ENCODE results near the gene NGLY1.

Gene NGLY1

DNA sequence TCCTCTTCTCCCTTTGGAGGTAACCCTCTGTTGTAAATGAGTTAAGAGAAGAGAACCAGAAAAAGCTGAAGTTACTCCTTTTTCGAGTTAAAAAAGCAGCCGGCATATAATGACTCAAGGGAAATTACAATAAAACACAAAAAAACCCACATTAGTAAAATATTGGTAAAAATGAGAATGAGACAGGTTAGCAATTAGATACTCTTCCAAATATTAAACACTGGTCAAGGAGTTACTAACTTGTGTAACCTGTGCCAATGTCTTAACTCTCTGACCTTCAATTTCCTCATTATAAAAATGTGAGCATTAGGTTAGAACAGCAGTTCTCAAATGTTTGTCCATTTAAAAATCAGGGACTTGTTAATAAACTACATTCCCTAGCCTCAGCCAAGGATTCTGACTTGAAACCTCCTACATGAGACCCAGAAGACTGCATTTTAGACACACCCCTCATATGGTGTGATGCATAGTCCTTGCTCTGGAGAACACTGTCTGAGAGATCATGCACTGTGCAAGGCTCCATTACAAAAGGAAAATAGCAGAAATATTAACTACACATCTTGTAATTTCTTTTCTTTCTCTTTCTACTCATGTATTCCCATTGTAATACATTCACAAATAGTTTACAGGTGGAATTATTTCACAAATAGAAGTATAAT, 75.8 kb downstream of the NGLY1 start:
- no peak for DNase-seq

DNA sequence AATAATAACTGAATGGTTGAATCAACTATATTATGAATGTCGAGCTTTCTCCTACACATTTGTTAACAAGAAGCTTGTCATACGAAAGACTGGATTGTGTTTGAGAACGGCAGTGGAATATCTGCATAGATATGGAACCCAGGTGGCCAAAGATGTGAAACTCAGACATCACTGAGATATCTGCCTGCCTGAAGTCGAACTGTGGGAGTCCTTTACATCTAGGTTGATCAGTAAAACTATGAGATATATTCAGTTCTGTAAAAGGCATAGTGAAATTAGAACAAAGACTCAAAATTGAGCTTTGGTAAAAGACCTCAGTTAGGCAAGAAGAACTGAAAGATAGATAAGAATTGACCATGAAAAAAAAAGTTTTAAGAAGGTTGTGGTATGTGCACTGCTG, 77.0 kb downstream of the NGLY1 start:
- no peak for DNase-seq

DNA sequence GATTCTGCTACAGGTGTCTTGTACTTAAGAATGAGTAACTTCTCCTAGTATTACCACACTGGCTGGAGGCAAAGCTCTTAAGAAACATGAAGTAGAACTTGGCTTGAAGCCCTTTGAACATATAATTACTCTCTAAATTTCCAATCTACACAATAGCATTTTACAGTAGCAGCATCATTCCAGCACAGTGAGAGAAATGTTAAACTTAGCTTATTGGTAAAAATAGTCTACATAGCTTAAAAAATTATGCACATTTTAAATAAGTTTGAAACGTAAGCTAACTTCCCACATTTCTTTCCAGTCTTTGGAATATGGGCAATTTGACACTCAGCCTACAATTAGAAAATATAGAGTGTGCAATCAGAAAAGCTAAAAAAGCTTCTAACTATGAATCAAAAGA, 85.7 kb downstream of the NGLY1 start:
- no peak for DNase-seq

DNA sequence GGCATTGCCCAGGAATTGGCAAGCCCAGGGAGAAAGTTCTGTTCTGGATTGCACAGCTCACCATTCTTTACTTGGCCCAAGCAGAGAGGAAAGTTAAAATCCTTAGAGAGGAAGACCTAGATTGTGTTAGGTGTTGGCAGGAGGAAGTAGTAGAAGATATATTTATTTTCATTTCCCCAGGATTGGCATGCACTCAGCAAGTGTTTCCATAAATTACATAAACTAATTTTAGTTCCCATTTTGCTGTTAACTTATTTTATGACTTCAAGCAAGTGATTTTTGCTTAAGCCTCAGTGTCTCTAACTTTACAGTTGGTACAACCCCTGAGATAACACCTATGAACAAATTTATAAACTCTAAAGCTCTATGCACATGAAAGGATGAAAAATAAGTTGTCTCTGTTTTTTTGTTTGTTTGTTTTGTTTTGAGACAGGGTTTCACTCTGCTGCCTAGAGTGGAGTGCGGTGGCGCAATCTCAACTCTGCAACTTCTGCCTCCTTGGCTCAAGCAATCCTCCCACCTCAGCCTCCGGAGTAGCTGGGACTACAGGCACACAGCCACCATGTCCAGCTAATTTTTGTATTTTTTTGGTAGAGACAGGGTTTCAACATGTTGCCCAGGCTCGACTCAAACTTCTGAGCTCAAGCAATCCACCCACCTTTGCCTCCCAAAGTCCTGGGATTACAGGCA, 87.4 kb downstream of the NGLY1 start:
- no peak for DNase-seq

DNA sequence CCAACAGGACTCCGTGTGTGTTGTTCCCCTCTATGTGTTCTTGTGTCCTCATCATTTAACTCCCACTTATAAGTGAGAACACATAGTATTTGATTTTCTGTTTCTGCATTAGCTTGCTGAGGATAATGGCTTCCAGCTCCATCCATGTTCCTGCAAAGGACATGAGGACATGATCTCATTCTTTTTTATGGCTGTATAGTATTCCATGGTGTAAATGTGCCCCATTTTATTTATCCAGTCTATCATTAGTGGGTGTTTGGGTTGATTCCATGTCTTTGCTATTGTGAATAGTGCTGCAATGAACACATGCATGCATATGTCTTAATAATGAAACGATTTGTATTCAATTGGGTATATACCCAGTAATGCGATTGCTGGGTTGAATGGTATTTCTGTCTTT, 90.0 kb downstream of the NGLY1 start:
- no peak for DNase-seq

DNA sequence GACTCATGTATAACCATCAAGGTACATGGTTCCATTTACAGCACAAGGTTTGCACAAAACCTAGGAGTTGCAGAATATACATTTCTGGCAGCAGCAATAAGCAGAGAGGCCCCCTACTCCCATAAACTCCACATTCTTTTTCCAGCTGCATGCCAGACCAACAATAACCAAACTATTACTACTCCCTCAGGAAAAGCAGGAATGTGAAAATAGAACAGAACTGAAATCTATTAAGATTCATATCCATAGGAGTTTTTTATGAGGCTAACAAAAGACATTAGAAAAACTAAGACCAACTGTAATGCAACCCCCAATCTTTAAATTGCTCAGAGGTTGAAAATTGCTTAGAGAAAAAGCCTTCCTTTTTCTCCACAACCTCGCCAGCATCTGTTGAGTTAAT, 90.9 kb downstream of the NGLY1 start:
- DNase-seq = no peak

DNA sequence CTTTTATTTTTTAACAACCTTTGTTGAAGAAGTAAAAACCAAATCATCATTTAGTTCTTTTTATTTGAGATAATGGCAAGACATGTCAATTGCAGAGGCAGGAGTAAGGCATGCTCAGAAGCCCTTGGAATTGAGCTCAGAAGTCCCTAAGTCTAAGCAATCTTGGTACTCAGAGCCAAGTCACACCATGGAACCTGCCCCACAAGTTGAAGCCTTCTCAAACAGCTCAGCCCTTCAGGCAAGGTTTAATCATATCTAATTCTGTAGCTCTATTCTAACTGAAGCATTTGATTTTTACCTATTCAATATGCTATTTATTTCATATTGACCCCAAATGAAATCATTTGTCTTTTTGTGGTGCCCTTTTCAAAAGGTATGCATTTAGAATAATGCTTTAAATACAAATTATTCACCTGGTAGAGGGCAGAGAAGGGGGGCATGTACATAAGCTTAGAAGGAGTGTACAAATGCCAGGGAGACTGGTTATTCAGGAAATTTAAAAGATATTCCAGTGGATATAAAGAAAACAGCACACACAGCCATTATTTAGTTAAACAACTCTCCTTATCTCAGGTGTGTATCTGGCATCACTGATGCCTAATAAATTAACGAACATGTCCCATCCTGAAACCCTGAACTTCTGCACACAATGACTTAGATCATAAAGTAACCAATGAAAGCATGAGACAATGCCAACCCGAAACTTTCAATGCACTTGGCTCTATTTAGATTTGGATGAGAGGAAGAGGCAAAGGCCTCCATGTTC, 92.3 kb downstream of the NGLY1 start:
- DNase-seq = no peak

DNA sequence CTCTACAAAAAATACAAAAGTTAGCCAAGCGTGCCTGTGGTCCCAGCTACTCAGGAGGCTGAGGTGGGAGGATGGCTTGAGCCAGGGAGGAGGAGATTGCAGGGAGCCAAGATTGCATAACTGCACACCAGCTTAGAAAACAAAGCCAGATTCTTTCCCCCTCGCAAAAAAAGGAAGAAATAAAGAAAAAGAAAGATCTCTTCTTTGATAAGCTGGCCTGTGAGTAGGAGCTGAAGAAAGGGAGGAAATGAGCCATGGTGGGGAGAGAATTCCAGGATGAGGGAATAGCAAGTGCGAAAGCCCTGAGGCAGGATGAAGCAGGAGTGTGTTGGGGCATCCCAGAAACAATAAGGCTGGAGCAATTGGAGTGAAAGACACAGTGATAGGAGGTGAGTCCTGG, 94.0 kb downstream of the NGLY1 start:
- no peak for DNase-seq

DNA sequence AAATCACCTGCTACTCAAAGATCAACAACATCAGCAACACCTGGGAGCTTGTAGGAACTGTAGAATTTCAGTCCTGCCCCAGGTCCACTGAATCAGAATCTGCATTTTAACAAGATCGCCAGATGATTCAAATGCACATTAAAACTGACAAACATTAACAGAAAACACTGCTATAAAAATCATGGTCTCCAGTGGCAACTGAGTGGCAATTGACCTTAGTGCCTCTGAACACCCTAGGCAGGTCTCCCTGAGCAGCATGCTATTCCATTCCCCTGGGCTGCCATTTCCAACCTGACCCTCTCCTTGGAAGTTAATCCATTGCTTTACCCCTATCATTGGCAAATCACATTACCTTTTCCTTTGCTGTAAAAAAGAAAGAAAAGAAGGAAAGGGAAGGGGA, 95.5 kb downstream of the NGLY1 start:
- DNase-seq = no peak

DNA sequence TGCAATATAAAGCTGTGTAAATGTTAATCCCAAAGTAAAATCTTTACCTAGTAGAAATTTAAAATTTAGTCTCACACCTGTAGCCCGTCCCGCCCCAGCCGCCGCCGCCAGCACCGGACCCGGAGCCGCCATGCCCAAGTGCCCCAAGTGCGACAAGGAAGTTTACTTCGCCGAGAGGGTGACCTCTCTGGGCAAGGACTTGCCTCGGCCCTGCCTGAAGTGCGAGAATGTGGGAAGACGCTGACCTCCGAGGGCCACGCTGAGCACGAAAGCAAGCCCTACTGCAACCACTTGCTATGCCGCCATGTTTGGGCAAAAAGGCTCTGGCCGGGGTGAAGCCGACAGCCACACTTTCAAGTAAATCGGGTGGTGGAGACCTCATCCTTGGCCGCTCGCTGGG, 96.5 kb downstream of the NGLY1 start:
- DNase-seq = no peak

DNA sequence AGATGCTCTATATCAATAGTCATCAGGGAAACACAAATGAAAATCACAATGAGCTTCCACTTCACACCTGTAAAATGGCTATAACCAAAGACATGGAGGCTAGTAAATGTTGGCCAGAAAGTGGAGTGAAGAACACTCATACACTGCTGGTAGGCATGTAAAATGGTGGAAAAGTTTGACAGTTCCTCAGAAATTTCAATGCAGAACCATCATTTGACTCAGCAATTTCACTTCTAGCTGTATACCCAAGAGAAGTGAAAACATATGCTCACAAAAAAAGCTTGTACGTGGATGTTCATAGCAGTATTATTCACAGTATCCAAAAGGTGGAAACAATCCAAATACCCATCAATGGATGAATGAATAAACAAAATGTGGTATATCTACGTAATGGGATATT, 99.4 kb downstream of the NGLY1 start:
- DNase-seq = no peak

DNA sequence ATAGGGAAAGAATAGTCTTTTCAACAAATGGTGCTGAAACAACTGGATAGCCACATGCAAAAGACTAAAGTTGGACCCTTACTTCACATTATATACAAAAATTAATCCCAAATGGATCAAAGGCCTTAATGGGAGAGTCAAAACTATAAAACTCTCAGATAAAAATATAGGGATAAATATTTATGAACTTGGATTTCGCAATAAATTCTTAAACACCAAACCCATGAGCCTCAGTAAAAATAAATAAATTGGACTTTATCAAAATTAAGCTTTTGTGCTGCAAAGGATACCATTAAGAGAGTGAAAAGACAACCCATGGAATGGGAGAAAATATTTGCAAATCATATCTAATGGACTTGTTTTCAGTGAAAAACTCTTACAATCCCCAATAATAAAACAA, 99.8 kb downstream of the NGLY1 start:
- no peak for DNase-seq

DNA sequence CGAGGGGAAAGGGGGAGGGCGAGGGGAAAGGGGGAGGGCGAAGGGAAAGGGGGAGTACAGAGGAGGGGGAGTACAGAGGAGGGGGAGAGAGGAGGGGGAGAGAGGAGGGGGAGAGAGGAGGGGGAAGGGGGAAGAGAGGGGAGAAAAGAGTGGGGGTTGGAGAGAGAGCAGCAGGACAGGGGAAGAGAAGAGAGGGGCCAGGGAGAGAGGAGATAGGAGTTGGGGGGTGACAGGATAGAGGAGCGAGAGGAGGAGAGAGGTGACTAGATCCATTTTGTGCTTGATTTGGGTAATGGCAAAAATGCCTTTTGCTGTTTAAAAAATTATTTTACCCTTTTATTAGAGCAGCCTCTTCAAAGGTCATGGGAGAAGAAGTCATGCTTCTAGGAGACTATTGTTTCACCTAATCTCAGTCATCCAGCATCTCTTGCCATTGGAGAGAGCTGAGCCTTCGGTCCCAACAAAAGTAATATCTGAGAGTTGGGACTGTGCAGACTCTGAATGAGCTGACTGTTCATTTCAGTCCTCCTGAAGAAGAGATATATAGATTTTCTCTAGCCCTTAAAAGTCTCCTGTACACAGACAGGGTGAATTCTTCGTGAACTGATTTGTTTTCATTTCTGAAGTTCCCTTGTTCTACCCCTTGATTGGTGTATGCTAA, 103.5 kb downstream of the NGLY1 start:
- no peak for DNase-seq

DNA sequence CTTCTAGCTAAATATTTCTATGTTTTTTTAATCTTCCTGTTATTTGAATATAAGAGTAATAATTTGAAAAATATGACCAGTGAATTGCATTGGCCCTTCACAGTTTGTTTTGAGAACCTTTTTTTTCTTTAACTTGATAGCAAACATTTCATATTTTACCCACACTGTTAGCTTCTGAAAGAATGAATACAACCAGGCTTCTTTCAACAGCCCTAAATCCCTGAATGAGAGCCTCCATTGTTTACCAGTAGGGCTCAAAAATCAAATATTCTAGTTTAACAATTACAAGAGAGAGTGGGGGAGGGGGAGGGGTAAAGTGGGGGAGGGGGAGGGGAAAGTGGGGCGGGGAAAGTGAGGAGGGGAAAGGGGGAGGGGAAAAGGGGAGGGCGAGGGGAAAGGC, 104.1 kb downstream of the NGLY1 start:
- DNase-seq = no peak

DNA sequence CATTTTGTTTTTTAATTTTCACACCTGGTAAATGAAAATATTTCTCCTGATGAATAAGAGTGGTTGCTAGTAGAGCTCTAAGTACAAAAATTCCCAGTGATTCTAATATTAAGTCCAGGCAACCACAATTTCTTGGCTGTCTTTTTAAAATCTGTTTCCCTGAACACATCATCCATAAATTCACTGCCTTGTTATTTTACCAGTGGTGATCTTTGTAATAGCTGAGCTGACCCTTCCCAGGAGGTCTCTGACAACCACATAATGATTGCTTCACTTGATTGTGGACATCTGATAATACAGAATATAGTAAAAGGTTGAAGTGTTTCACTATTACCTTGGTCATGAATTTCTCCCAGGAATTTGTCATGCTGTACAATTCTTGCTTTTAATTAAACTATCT, 104.7 kb downstream of the NGLY1 start:
- DNase-seq = no peak

DNA sequence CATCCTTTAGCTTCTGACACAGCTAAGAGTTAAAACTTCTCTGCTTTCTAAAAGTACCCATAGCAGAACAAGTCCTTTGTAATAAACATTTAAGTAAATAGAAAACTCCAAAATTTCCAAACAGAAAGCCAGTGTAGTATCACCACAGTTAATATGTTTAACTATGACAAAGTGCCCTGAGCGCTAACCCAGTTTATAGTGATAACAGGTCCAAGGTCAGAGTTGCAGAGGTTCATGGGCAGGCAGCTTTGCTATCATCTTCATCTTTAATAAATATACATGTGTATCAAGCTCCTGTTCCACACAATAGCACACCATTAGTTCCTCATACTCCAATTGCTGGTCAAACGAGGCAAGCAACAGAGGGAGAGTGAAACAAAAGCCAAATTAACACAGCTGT, 106.1 kb downstream of the NGLY1 start:
- DNase-seq = no peak

DNA sequence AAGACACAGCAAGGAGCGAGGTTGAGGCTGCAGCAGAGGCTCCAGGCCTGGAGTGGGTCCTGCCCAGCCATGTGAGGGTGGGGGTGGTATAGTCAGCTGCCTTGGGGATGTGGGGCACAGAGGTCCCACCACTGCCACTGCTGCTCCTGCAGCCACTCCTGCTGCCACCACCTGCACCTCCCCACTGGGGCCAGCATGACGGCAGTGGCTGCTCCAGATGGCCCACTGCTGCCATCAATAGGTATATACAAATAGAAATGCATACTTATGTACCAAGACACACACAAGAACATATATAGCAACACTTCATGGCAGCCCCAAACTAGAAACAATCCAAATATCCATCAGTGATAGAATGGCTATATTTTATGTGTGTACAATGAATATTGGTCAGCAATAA, 108.6 kb downstream of the NGLY1 start:
- no peak for DNase-seq

DNA sequence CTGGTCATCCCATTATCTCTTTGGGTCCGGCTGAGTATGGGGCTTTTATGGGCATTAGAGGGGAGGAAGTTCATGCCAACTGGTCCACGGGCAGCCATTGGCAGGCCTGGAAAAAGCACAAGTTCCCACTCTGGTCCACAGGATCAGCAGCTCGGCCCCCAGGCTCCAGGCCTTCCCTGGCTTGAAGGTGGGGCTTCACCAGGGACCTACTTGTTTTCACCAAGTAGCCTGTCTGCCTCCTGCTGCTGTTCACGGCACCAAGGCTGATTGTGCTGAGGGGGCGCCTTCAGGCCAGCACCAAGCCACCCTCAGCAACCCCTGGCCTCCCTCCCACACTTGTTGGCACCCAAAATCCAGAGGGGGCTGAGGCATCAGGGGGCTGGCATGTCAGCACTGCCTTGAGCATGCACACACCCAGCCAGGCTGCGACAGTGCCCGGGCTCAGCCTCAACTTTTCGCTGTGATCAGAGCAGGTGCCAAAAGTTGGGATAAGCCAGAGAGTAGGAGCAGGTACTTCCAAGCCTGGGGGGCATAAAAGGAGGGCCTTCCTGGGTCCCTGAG, 109.4 kb downstream of the NGLY1 start:
- DNase-seq = no peak

Measured in NCI-H1105 (cell line).